Activated CD4-positive, alpha-beta T cell treated with anti-CD3 and anti-CD28 coated beads, Interleukin-2, amount 50 U/mL, for 16 hours (primary cell): ENCODE data around the gene UBA1.

Source experiments
- DNase-seq: peaks from one replicate; pipeline ENCODE4 v3.0.0-alpha.2; 2020

UBA1 gene

DNA sequence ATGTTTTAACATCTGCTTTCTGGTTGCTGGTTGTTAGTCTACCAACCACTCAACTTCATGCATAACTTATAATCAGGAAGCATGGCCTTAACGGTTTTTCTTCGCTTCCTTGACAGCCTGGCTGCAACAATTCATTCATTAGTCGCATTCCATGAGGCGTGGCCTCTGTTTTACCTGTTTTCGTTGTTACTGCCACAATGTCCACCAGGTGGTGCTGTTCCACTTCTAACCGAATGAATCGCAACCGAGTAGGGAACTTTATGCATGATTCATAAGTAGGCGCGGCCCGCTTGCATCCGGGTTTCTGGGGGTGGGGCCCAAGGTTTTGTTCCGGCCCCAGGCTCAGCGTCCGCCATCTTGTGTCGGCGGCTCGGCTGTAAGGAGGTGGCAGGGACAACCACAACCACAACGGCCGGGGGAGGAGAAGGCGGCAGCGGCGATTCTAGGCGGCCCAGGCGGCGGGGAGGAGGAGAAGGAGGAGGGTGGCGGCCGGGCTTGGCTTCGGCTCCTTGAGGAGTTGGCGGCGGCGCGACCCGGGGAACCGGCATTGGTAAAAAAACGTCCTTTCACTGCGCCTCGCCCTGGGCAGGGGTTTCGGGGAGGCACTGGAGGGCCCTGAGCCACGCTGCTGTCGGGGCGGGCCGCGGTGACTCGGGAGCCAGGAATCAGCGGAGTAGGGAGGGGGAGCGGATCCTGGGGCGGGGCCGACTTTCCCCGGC lies at the start of gene UBA1:
Gene UBA1, plus strand, starts transcription at position 355 of the 719 bp plus-strand sequence. CDS start 4,974 bp downstream, outside the sequence.
- DNase-seq = peak; percentile 98

DNA sequence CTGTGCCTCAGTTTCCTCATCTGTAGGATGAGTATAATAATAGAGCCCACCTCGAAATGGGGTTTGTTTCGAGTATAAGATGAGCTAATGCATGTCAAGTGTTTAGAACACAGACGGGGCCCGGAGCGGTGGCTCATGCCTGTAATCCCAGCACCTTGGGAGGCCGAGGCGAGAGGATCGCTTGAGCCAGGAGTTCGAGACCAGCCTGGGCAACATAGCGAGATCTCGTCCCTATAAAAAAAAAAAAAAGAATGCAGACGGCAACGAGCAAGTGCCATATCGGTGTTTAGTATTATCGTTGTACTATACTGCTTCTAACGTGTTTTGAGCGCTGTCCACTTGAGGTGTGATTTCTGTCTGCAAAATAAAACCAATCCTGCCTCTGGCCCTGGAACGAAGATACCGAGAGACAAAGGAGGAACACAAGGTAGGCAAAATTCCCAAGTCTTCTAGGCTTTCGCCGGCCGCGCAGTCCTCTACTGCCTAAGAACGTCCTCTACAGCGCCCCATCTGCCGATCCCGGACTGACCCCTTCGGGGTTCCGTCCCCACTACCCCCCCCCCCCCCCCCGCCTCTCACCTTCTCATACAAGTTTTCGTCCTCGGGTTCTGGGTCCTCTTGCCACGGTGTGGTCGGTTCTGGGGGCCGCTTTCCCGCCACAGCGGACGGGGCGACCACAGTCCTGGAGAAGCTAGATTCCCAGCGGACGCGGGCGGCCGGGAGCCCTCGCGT lies 49.6 kb upstream of the UBA1 start:
- DNase-seq = no peak

DNA sequence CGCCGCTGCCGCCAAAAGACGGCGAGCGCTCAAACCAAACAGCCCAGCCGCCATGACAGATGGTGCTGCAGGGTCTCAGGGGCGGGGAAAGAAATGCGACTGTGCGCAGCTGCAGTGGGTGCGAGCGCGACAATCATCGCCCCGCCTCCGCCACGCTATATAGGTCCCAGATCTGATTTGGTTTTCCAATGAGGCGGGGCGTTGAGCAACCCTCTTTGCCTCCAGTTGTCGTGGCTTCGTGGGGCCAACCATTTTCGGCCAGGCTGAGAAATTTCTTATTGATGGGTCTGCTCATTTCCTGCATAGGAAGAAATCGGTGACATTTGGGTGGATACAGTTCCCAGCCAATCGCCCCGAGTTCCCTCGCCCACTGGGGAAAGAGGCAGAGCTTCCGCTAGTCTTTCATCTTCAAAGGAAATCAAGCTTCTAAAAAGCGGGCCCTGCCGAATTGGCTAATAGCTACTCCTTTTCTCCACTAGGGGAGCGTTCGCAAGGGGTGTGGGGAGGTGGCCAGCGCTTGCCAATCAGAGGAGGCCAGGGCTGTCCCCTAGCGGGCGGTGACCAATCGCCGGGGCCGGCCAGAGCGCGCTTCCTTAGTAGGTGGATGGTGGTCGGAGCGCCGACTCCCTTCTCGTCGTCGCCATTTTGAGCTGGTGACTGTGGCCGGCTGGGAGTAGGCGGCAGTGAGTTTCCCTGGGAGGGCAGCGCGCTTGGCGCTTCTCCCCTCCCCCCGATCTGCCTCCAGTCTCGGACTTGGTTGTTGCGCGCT lies 48.8 kb upstream of the UBA1 start, which contains the start of the genes NDUFB11 and RBM10:
Gene NDUFB11, minus strand, starts transcription at position 77 of the 769 bp plus-strand sequence. Its CDS starts 23 bp downstream, at position 54.
Gene RBM10, plus strand, starts transcription at position 596 of the 769 bp plus-strand sequence. CDS start 2,261 bp downstream, outside the sequence.
- DNase-seq = peak; percentile 94

DNA sequence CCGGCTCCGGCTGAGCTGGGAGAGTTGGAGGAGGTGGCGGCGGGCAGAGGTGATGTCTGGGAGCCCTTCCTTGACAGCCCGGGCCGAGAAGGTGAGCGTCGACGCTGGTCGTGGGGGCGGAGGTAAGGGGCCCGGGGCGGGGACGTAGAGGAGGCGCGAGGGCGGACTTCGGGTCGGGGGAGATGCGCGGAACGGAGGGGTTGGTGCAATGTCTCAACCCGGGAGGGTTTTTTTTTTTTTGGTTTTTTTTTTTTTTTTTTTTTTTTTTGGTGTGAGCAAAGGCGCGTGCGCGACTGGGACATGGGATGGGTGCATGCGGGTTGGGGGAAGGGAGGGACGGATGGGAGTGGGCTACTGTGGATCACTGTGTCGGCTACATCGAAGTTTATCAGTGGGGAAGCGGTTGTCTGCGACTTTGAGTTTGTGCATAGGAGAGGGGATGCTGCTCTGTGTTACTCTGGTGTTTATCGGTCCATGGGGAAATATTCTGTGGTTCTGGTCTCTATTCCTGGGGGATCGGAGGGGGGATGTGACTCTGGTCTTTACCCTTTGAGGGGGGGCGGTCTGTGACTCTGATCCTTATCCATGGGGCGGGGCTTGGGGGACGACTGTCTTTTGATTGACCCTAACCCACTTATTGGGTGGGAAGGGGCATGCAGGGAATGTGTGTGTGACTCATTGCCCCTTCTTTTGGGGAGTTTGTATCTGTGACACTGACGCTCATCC lies 48.1 kb upstream of the UBA1 start:
- DNase-seq = no peak

DNA sequence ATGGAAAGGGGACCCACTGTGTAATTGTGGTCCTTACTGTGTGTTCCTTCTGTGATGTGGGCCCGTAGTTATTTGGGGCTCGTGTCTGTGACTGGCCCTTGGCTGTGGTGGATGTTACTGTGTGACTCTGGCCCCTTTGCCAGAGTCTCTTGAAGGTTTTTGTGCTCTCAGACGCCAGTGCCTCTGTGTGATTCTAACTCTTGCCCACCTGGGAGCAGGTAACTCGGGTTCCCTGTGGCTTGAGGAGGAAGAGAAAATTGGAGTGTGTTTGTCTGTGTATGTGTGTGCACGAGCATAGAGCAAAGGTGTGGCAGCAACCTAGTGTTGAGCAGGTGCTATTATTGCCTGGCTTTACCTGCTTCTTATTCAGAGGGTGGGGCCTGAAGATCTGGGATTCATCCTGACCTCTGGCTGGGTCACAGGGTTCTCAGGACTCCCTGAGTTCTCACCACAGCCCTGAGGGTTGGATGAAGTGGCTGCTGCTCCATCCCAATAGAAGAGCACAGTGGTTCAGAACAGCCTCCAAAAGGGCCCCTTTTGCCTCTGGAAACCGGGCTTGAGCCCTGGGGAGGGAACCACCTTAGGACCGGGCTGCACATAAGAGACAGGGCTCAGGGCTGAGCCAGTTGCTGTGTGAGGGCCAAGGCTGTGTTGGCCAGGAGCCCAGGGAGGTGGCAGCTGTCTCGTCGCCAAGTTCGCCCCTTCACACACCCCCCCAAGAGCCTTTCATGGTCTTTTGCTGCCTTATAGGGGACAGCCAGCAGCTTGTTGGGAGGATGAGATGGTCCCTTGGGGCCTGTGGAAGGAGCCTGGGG lies 47.3 kb upstream of the UBA1 start:
- DNase-seq = no peak

DNA sequence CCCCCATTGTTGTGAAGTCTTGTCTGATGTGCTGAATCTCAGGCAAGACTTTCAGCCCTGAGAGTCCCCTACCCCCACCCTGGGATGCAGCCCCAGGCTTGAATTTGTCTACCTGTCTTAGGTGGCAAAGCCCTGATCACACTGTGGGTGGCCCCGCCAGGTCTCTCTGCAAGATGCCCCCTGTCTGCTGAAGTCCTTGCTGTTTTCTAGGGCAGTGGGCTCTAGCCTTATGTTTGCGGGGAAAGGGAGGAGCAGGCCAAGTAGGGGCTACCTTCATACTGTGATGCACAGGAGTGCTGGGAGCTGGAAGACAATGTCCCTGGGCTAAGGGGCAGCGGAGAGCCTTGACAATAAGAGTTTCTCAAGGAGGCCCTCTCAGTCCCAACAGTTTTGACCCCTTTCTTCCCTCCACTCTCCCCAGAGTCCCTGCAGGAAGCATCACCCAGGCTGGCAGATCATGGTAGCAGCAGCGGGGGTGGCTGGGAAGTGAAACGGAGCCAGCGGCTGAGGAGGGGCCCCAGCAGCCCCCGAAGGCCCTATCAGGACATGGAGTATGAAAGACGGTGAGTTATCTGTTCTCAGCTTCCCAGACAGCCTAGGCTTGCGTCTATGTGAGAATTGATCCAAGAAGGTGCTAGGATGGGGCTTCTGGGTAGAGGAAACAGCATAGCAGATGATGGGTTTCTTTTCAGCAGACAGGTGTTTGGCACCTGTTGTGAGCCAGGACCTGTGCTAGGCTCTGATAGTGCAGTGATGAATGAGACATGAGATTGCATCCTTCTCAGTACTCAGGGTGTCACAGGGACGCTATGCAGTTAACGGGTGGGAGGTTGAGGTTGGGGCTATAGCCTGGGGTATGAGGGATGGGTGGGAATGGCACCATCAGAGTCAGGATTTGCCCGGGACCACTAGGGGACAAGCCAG lies 46.4 kb upstream of the UBA1 start:
- no peak for DNase-seq

DNA sequence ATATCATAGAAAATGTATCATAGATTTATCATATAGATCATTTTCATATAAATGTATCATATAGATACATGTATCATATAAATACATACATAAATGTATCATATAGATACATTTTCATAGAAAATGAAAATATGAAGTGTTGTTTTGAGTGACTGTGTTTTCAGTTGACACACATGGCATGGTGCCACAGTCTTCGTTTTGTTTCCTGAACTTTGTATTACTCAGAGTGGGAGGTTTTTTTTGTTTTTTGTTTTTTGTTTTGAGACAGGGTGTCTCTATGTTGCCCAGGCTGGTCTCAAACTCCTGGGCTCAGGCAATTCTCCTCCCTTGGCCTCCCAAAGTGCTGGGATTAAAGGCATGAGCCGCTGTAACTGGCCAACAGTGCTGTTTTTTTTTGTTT lies 44.7 kb upstream of the UBA1 start:
- peak; percentile 35 for DNase-seq

DNA sequence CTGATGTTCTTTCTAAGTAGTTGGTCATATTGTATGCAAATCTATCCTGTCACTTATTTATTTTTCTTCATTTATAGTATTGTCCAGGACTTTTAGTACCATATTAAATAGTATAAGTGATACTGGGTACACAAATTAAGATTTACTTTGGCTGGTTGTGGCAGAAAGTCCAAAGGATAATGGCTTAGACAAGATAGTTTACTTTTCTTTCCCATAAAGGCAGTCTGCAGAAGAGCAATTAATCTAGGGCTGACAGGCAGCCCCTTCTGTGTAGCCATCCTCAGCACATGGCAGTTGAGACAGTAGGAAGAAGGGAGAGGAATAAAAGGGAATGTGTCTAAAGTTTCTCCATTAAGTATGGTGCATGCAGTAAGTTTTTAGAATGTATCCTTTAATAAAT lies 42.2 kb upstream of the UBA1 start:
- no peak for DNase-seq

DNA sequence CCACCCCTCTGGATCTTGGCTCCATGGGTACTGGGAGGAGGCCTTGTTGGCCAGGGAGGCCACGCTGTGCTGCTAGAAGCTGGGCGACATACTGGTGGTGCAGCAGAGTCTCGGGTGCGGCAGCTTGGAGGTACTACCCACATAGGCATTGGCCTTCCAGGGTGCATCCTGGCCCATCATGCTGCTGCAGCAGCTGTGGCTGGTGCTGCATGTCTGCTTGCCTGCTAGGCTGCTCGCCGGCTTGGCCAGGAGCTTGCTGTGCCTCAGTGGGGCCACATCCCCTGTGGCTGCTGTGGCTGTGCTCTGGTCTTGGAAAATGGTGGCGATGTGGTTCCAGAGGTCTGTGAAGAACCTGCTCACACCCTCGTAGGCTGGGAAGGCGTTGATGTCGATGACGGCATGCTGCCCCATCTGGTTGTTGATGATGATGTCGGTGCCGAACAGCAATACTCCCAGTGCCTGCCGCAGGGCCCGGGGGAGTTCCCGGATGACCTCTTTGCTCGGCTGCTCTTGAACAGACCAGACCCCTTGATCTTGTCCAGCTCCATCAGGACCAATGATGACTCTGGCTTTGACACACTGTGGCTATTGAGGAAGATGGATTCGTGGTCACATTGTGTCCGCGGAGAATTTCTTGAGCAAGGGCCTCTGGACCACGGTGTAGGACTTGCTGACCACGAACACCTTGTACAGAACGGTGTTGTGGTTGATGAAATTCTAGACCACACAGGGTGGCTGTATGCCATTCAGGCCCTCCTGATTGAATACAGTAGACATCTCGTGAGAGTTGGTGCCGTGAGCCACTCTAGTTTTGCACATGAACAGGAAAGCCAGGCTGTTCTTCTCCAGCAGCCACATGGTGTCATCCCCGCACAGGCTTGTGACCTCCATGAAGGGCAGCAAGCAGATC lies 36.8 kb upstream of the UBA1 start:
- DNase-seq = no peak

DNA sequence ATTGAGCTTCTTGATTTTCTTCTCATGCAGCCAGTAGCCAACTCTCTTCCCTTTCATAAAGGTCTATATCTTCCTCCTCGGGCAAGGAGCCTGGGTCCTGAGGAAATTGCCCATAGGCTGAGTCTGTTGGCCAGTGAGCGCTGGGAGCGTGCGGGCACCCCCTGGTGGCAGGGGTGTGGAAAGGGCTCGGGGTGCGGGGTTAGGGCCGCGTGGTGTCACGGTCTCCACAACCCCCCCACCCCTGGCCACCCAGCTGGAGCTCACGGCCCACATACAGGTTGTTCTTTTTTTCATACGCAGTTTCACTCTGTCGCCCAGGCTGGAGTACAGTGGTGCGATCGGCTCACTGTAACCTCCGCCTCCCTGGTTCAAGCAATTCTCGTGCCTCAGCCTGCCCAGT lies 35.5 kb upstream of the UBA1 start:
- no peak for DNase-seq

DNA sequence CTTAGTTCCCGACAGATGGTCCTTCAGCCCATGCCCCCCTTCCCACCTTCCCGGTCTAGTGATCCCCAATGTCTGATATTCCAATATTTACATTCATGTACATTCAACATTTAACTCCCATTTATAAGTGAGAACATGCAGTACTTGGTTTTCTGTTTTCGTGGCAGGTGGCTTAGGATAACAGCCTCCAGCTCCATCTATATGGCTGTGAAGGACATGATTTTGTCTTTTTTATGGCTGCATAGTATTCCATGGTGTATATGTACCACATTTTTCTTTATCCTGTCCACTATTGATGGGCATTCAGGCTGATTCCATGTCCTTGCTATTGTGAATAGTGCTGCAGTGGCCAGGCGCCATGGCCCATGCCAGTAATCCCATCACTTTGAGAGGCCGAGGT lies 34.8 kb upstream of the UBA1 start:
- no peak for DNase-seq

DNA sequence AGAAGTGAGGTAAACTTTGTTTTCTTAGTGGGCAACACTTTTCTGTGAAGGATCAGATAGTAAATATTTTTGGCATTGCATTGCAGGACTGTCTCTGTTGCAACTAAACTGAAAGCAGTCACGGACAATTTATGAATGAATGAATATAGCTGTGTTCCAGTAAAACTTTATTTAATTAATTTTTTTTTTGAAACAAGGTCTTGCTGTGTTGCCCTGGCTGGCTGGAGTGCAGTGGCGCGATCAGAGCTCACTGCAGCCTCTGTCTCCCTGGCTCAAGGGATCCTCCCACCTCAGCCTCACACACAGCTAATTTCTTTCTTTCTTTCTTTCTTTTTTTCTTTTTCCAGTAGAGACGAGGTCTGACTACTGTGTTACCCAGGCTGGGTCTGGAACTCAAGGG lies 32.8 kb upstream of the UBA1 start:
- no peak for DNase-seq

DNA sequence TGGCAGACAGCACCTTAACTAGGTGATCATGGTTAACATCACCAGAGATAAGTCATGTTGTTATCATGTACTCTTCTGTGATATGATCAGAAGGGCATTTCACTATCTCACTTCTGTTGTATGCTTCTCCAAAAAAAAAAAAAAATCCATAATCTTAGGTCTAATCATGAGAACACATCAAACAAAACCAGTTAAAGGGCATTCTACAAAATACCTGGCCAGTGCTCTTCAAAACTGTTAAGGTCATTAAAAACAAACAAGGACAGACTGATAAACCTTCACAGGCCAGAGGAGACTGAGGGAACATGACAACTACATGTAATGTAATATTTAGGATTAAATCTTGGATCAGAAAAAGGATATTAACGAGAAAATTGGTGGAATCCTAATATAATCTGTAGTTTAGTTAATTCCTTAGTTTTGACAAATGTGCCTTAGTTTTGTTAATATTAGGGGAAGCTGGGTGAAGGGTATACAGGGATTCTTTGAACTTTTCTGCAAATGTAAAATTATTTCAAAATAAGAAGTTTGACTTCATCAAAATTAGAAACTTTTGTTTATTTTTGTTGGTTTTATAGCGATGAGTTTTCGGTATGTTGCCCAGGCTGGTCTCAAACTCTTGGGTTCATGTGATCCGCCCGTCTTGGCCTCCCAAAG lies 30.6 kb upstream of the UBA1 start:
- no peak for DNase-seq

DNA sequence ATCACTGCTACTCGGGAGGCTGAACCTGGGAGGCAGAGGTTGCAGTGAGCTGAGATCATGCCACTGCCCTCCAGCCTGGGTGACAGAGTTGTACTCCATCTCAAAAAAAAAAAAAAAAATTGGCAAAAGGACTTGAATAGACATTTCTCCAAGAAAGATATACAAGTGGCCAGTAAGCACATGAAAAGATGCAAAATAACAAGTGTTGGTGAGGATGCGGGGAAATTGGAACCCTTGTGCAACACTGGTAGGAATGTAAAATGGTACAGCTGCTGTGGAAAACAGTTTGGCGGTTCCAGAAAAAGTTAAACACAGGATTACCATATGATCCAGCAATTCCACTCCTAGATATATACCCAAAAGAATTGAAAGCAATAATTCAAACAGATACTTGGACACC lies 29.2 kb upstream of the UBA1 start:
- no peak for DNase-seq

DNA sequence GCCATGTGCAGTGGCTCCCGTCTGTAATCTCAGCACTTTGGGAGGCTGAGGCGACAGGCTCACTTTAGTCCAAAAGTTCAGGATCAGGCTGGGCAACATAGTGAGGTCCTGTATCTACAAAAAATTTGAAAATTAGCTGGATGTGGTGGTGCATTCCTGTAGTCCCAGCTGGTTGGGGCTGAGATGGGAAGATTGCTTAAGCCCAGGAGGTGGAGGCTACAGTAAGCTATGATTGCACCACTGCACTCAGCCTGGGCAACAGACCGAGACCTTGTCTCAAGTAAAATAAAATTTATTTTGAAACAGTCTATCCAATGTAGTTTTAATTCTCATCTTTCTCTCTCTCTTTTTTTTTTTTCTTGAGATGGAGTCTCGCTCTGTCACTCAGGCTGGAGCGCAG lies 27.5 kb upstream of the UBA1 start:
- no peak for DNase-seq

DNA sequence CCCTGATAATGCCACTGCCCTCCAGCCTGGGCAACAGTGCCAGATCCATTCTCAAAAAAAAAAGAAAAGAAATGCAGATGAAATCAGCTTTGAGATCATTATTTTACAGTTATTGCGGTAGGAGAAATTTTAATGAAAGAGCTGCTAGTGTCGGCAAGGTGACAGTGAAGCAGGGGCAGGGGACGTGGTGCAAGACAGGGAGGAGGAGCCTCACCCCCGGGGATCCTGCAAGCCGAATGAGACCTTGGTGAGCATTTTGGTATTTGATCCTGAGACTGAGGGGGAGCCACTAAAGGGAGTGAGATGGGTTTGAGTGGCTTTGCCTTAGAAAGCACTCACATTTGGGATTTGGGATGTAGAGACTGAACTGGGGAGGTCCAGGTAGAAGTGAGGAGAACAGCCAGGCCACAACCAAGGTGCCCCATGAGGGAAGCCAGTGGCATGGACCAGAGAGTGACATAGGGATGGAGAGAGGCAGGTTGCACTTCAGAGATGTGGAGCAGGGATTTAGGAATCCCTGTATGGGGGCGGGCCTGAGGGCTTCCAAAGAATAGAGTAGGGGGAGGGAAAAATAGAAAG lies 25.0 kb upstream of the UBA1 start:
- no peak for DNase-seq

DNA sequence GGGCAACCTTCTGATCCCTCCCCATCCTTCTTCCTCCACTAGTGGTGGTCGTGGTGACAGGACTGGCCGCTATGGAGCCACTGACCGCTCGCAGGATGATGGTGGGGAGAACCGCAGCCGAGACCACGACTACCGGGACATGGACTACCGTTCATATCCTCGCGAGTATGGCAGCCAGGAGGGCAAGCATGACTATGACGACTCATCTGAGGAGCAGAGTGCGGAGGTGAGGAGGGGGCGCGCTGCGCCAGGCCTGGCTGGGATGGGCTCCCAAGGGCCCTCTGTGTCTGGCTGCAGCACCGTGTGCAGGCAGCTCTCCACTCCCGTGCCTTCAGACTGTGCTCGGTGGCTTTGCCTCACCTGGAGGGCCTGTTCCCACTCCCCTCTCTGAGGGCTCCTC lies 24.4 kb upstream of the UBA1 start:
- DNase-seq = no peak

DNA sequence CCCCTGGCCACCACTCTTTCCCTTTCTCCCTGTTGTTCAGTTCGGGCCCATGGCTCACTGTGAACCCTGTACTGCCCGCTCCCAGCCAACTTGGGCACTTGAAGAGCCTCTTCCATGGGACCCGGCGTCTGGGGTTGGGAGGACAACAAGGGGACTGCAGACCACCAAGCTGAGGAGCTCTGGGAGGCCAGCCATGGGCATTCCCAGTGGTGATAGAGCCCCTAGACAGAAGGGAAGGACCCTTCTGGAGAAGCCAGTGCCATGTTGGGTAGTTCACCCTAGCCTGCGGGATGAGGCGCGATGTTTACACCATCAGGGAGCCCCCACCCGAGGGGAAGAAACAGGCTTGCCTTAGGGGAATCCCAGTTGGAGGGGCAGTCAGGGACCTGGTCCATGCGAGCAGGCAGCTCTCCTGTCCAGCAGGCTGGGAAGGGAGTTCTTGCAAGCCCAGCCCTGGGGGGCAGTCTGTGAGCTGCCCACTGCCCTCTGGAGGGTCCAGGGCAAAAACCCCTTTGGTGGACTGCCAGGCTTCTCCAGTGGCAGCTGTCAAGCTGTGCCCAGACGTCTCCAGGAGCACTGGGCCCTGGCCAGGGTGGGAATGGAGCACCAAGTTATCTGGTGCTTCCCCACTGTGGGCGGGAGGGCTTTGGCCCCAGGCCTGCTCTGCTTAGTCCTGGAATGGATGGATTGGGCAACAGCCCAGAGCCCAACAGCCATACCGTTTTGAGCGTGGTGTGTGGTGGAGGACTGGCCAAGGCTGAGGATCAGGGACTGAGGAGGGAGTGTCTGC lies 23.7 kb upstream of the UBA1 start:
- no peak for DNase-seq
